HCT116 (cell line): ENCODE results near the gene DIAPH3. TPM values are rescaled to one million over a fixed set of nuclear protein-coding genes. Genes with fewer than 3 reads are reported as not detected.

Experiments
- ATAC-seq: fragments of 200-7000 bp; cut with Tn5 transposase; 2 replicates; pipeline ENCODE4 v1.9.1; 2020; ENCODE audit warnings: mild to moderate bottlenecking, moderate library complexity
- BruUV-seq: library from RNA; stranded (reverse); fragments of 400-500 nt; replicated peaks from 2 replicates; lab custom pipeline; 2021; lab: Mats Ljungman, UMichigan
- CTCF ChIA-PET: fragments of 300-600 bp; sonication (Branson Sonifier 250); formaldehyde crosslinking; loops from one replicate; lab custom pipeline; 2021; ENCODE audit warnings: antibody characterized with exemption; lab: Charles Lee
- POLR2A ChIA-PET: fragments of 300-600, 350-600 bp; sonication (Branson Sonifier 250); formaldehyde crosslinking; loops from one replicate; lab custom pipeline; 2021; ENCODE audit warnings: antibody characterized with exemption; lab: Charles Lee
- RAD21 ChIA-PET, 2 experiments: fragments of 300-600 bp; sonication (Branson Sonifier 250); formaldehyde crosslinking; loops; one replicate each; lab custom pipeline; 2023; ENCODE audit warnings: low total read pairs in 2 of 2; ENCODE audit not compliant: uncharacterized antibody in 2 of 2, unreplicated experiment in 2 of 2, low non-redundant PET in 1 of 2; lab: Charles Lee
- DNase-seq: peaks from one replicate; pipeline ENCODE4 v3.0.0-alpha.2; 2010; ENCODE audit warnings: low read depth, low spot score
- H2AFZ ChIP-seq: fragments of 200-600 bp; shearing (Covaris generic), sonication (generic); 2 replicates; pipeline ENCODE4 v1.6.1; 2017; ENCODE audit warnings: low read depth, mixed run types, mixed read lengths, antibody characterized with exemption, low read length; ENCODE audit not compliant: poor library complexity, severe bottlenecking
- H3K27ac ChIP-seq: 2 replicates; pipeline ENCODE4 v1.5.1; 2012; ENCODE audit warnings: low read depth, low read length
- H3K27me3 ChIP-seq: fragments of 200-600 bp; sonication (generic); 2 replicates; pipeline ENCODE4 v1.6.1; 2016; ENCODE audit warnings: mixed run types, low read length, mixed read lengths; ENCODE audit not compliant: insufficient read depth
- H3K36me3 ChIP-seq, 2 experiments: fragments of 200-500 bp in 1 of 2; fragments of 200-600 bp in 1 of 2; sonication (Bioruptor generic) in 1 of 2; sonication (generic) in 1 of 2; 2 replicates each; pipeline versions ENCODE4 v1.5.1 to v1.6.1; 2014 to 2016; ENCODE audit warnings: low read length in 2 of 2, inconsistent platforms in 1 of 2, mixed read lengths in 1 of 2, mixed run types in 1 of 2; ENCODE audit not compliant: insufficient read depth in 2 of 2, control insufficient read depth in 1 of 2
- H3K4me1 ChIP-seq, 2 experiments: fragments of 200-600 bp in 1 of 2; sonication (generic) in 1 of 2; 2 replicates each; pipeline versions ENCODE4 v1.5.1 to v1.6.1; 2012 to 2017; ENCODE audit warnings: low read length in 2 of 2, inconsistent platforms in 1 of 2, mild to moderate bottlenecking in 1 of 2, mixed read lengths in 1 of 2, mixed run types in 1 of 2, moderate library complexity in 1 of 2; ENCODE audit not compliant: insufficient read depth in 2 of 2, control insufficient read depth in 1 of 2
- H3K4me2 ChIP-seq: fragments of 200-600 bp; sonication (generic); 2 replicates; pipeline ENCODE4 v1.6.1; 2017; ENCODE audit warnings: mixed run types, low read length, mixed read lengths
- H3K4me3 ChIP-seq, 2 experiments: fragments of 200-600 bp in 1 of 2; sonication (generic) in 1 of 2; replicated peaks in 1 of 2; 2 replicates each; pipeline ENCODE4 v1.5.1; 2011 to 2016; ENCODE audit warnings: low read length in 2 of 2, control low read depth in 1 of 2, low read depth in 1 of 2, mild to moderate bottlenecking in 1 of 2, mixed read lengths in 1 of 2, mixed run types in 1 of 2
- H3K79me2 ChIP-seq: fragments of 200-600 bp; sonication (generic); 2 replicates; pipeline ENCODE4 v1.6.1; 2017; ENCODE audit warnings: mild to moderate bottlenecking, mixed run types, low read length, moderate library complexity, mixed read lengths; ENCODE audit not compliant: insufficient read depth
- H3K9ac ChIP-seq: fragments of 200-600 bp; sonication (generic); 2 replicates; pipeline ENCODE4 v1.6.1; 2016; ENCODE audit warnings: low read length, mixed read lengths
- H3K9me2 ChIP-seq: fragments of 200-600 bp; sonication (generic), shearing (Covaris generic); 2 replicates; pipeline ENCODE4 v1.6.1; 2017; ENCODE audit warnings: mixed run types, mild to moderate bottlenecking, moderate library complexity; ENCODE audit not compliant: insufficient read depth
- H3K9me3 ChIP-seq, 2 experiments: fragments of 200-500 bp in 1 of 2; fragments of 200-600 bp in 1 of 2; sonication (Bioruptor generic) in 1 of 2; sonication (generic) in 1 of 2; 2 replicates each; pipeline ENCODE4 v1.6.1; 2014 to 2017; ENCODE audit warnings: low read length in 2 of 2, mixed read lengths in 2 of 2, inconsistent platforms in 1 of 2, low read depth in 1 of 2, mild to moderate bottlenecking in 1 of 2, mixed run types in 1 of 2, moderate library complexity in 1 of 2; ENCODE audit not compliant: control insufficient read depth in 1 of 2, insufficient read depth in 1 of 2
- H4K20me1 ChIP-seq: fragments of 200-600 bp; sonication (generic), shearing (Covaris generic); 2 replicates; pipeline ENCODE4 v1.6.1; 2017; ENCODE audit warnings: mixed run types, mild to moderate bottlenecking, moderate library complexity; ENCODE audit not compliant: insufficient read depth
- ATF3 ChIP-seq: IDR thresholded peaks from 2 replicates; pipeline ENCODE4 v1.6.1; 2012
- CTCF ChIP-seq, 3 experiments: fragments of 200-600 bp in 1 of 3; sonication (generic) in 1 of 3; IDR thresholded peaks in 2 of 3; conservative IDR thresholded peaks in 1 of 3; 2 replicates each; pipeline ENCODE4 v1.5.1; 2012 to 2017; ENCODE audit warnings: low read depth in 2 of 3, low read length in 2 of 3, antibody characterized with exemption in 1 of 3, borderline replicate concordance in 1 of 3, control low read depth in 1 of 3, mild to moderate bottlenecking in 1 of 3, mixed read lengths in 1 of 3, mixed run types in 1 of 3, moderate library complexity in 1 of 3; ENCODE audit not compliant: insufficient read depth in 1 of 3
- EZH2phosphoT487 ChIP-seq: fragments of 200-600 bp; IDR thresholded peaks from 2 replicates; pipeline ENCODE4 v1.6.1; 2018; ENCODE audit warnings: antibody characterized with exemption, borderline replicate concordance
- FOSL1 ChIP-seq: IDR thresholded peaks from 2 replicates; pipeline ENCODE4 v1.6.1; 2012; ENCODE audit warnings: low read depth
- POLR2A ChIP-seq: IDR thresholded peaks from 2 replicates; pipeline ENCODE4 v1.7.0; 2011; ENCODE audit warnings: borderline replicate concordance; ENCODE audit not compliant: insufficient read depth, insufficient read length; ENCODE audit errors: extremely low read depth
- POLR2AphosphoS5 ChIP-seq: IDR thresholded peaks from 2 replicates; pipeline ENCODE4 v1.6.1; 2011; ENCODE audit warnings: mild to moderate bottlenecking, low read depth, low read length, moderate library complexity
- RAD21 ChIP-seq: IDR thresholded peaks from 2 replicates; pipeline ENCODE4 v1.6.1; 2012; ENCODE audit warnings: low read depth, mild to moderate bottlenecking
- SIN3A ChIP-seq: IDR thresholded peaks from 2 replicates; pipeline ENCODE4 v1.6.1; 2012; ENCODE audit warnings: low read depth
- SP1 ChIP-seq: IDR thresholded peaks from 2 replicates; pipeline ENCODE4 v1.6.1; 2012; ENCODE audit warnings: low read depth
- YY1 ChIP-seq: IDR thresholded peaks from 2 replicates; pipeline ENCODE4 v1.6.1; 2011; ENCODE audit warnings: low read length, low read depth, moderate library complexity, mild to moderate bottlenecking; ENCODE audit not compliant: insufficient replicate concordance; ENCODE audit errors: extremely low read depth
- ZBTB33 ChIP-seq: IDR thresholded peaks from 2 replicates; pipeline ENCODE4 v1.6.1; 2011; ENCODE audit warnings: mild to moderate bottlenecking, low read length, moderate library complexity; ENCODE audit not compliant: insufficient replicate concordance; ENCODE audit errors: extremely low read depth
- ZNF274 ChIP-seq: fragments of 200-500 bp; sonication (Bioruptor generic); IDR thresholded peaks from 2 replicates; pipeline ENCODE4 v1.6.1; 2014; ENCODE audit warnings: mild to moderate bottlenecking, low read depth, low read length, inconsistent platforms
- intact Hi-C: fragments of 100-400 bp; cut with micrococcal nuclease; formaldehyde crosslinking; loops from 2 replicates; pipeline ENCODE4 v1.10.0; 2022
- total RNA-seq: library from RNA; stranded (reverse); gene quantifications from one replicate; pipeline ENCODE4 v1.2.1, GENCODE V29; 2021; ENCODE audit not compliant: unreplicated experiment

DIAPH3 gene
- total RNA-seq, 1 experiment from 2014 or later = 22.8 TPM

DNA sequence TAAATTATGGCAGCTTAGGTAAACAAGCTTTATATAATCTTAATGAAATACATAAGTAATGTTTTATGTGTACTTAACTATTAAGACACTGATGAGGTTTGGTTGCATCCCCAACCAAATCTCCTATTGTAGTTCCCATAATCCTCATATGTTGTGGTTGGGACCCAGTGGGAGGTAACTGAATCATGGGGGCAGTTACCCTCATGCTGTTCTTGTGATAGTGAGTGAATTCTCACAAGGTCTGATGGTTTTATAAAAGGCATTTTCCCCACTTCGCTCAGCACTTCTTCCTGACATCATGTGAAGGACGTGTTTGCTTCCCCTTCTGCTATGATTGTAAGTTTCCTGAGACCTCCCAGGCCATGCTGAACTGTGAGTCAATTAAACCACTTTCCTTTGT lies 212.7 kb downstream of the DIAPH3 start:
- H3K79me2 ChIP-seq = no peaks in the 10 kb centered on the region
- no peak for TF ChIP-seq EZH2phosphoT487
- TF ChIP-seq CTCF (IDR thresholded peaks at IDR 0.05 in 2 of 3, conservative IDR thresholded peaks at IDR 0.05 in 1 of 3; ENCODE audit: borderline replicate concordance in 1 of 3, insufficient read depth in 1 of 3, low read depth in 2 of 3, low read length in 2 of 3) = no peak
- no peak for TF ChIP-seq POLR2A
- no peak for TF ChIP-seq ZBTB33
- TF ChIP-seq, all 23 proteins: peak for 0
- CTCF ChIA-PET = no interaction called here
- Histone ChIP-seq H3K9me2 (no peaks in the 10 kb centered on the region), H4K20me1 (no peaks in the 10 kb centered on the region), H3K9me3 (no peaks in the 10 kb centered on the region), H3K36me3 (no peaks in the 10 kb centered on the region), H3K4me2 (no peak overlapping the region), H3K9ac (no peak overlapping the region), H3K4me3 (no peak overlapping the region), H3K4me1 (no peaks in the 10 kb centered on the region), H2AFZ (no peak overlapping the region), H3K27ac (no peak overlapping the region), H3K27me3 (no peaks in the 10 kb centered on the region)
- no TSS peak for BruUV-seq
- no peak for ATAC-seq
- intact Hi-C loops = no loop called here
- POLR2A ChIA-PET = no interaction called here
- RAD21 ChIA-PET = no interaction called here
- no peak for DNase-seq

- CTCF ChIA-PET = no interaction called here
- H4K20me1 ChIP-seq = no peaks in the 10 kb centered on the region
- TF ChIP-seq ZNF274 = no peak
- TF ChIP-seq SIN3A = no peak
- no peak for TF ChIP-seq FOSL1
- TF ChIP-seq YY1 = no peak
- no peak for TF ChIP-seq SP1
- TF ChIP-seq POLR2AphosphoS5 = no peak
- TF ChIP-seq ATF3 = no peak
- no peak for TF ChIP-seq RAD21
- no peak for TF ChIP-seq POLR2A
These were observed 213.5 kb downstream of the DIAPH3 start for GRCh38 chr13:59950266-59950665.

More at GRCh38 chr13:59950266-59950665, 213.5 kb downstream of the DIAPH3 start:
- Histone ChIP-seq H3K9me3 (no peaks in the 10 kb centered on the region), H3K79me2 (no peaks in the 10 kb centered on the region), H3K9ac (no peak overlapping the region), H3K36me3 (no peaks in the 10 kb centered on the region), H3K27ac (no peak overlapping the region), H3K27me3 (no peaks in the 10 kb centered on the region), H3K4me1 (no peaks in the 10 kb centered on the region), H3K4me2 (no peak overlapping the region), H2AFZ (no peak overlapping the region), H3K4me3 (no peak overlapping the region), H3K9me2 (no peaks in the 10 kb centered on the region)
- ChIA-PET POLR2A (no interaction called here), RAD21 (no interaction called here)
- DNase-seq (no peak), ATAC-seq (no peak)
- BruUV-seq = no TSS peak
- intact Hi-C loops = no loop called here
